GM19324 (cell line): ENCODE results near the gene NME8.
A peak's percentile ranks its signal among the peaks of the same experiment; 100 is the strongest.

ENCODE experiments used
- ATAC-seq: cut with Tn5 transposase; IDR thresholded peaks from one replicate; pipeline ENCODE4 v1.9.1; 2021; ENCODE audit warnings: mild to moderate bottlenecking, moderate library complexity; ENCODE audit not compliant: unreplicated experiment, low FRiP score

Gene NME8

GRCh38 chr7:37930226-37930948 lies 82.0 kb downstream of the NME8 start:
- ATAC-seq: no peak

- no peak for ATAC-seq
These were observed 84.1 kb downstream of the NME8 start for GRCh38 chr7:37932543-37932942.

GRCh38 chr7:37933018-37933566 lies 84.7 kb downstream of the NME8 start:
- ATAC-seq: no peak

- peak; percentile 54 for ATAC-seq
These were observed 94.7 kb downstream of the NME8 start for GRCh38 chr7:37942934-37943610.

- no peak for ATAC-seq
These were observed 95.7 kb downstream of the NME8 start for GRCh38 chr7:37943905-37944736.

GRCh38 chr7:37944737-37945054 lies 96.3 kb downstream of the NME8 start:
- ATAC-seq: no peak

- no peak for ATAC-seq
These were observed 96.9 kb downstream of the NME8 start for GRCh38 chr7:37945336-37945735.

GRCh38 chr7:37947138-37947940 lies 98.9 kb downstream of the NME8 start:
- ATAC-seq: no peak

- no peak for ATAC-seq
These were observed 99.5 kb downstream of the NME8 start for GRCh38 chr7:37947941-37948210.
